RWPE1 (cell line): ENCODE results near the gene RPN1.

ENCODE experiments used
- CTCF ChIA-PET: fragments of 350-600 bp; sonication (Branson Sonifier 250); formaldehyde crosslinking; extraction: SDS; loops from one replicate; lab custom pipeline; 2021; lab: Yijun Ruan, JAX
- POLR2A ChIA-PET: fragments of 400-600 bp; formaldehyde crosslinking; extraction: SDS; loops from one replicate; lab custom pipeline; 2020; ENCODE audit warnings: antibody characterized with exemption; ENCODE audit not compliant: low non-redundant PET; lab: Yijun Ruan, JAX
- DNase-seq: peaks from one replicate; pipeline ENCODE4 v3.0.0; 2012; ENCODE audit warnings: low spot score
- H3K27ac ChIP-seq: fragments of 450-650 bp; 2 replicates; pipeline ENCODE4 v1.5.1; 2017
- CTCF ChIP-seq: fragments of 450-650 bp; conservative IDR thresholded peaks from 2 replicates; pipeline ENCODE4 v1.5.1; 2017; ENCODE audit warnings: low read depth, mild to moderate bottlenecking

RPN1 gene

GRCh38 chr3:128577711-128578110 is 72.9 kb downstream of the RPN1 start:
- no peak for TF ChIP-seq CTCF
- no peak for DNase-seq
- H3K27ac ChIP-seq, result no peak overlapping the region
- CTCF ChIA-PET, result no interaction called here
- POLR2A ChIA-PET, result no interaction called here

- ChIA-PET POLR2A (no interaction called here), CTCF (interaction anchor here (1.8 kb wide), 1 partner anchor 8 kb away, joined by 5 read pairs; no protein-coding TSS in a partner anchor)
- TF ChIP-seq CTCF, result no peak
- no peak overlapping the region for H3K27ac ChIP-seq
- no peak for DNase-seq
These were observed 74.3 kb downstream of the RPN1 start for GRCh38 chr3:128576290-128576689.

DNA sequence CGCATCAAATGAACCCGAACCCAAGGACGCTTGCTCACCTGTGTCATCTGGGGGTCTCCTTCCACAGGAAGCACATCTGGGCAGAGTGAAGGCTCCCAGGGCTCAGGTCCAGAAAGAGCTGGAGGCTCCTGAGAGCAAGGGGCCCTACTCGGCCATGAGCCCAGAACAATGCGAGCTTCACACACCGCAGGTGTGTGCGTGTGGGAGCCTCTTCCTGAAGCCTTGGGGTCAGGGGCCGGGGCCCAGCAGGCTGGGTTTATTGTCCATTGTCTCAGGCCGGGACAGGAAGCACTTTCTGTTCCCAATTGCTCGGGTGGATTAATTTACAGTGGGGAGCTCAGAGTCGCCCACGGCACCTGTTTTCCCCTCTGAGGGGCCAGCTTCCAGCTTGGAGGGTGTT is 74.8 kb downstream of the RPN1 start:
- DNase-seq, result no peak
- TF ChIP-seq CTCF, result no peak
- no peak overlapping the region for H3K27ac ChIP-seq
- ChIA-PET POLR2A (no interaction called here), CTCF (interaction anchor here (1.8 kb wide), 1 partner anchor 8 kb away, joined by 5 read pairs; no protein-coding TSS in a partner anchor)

- H3K27ac ChIP-seq, result no peak overlapping the region
- ChIA-PET POLR2A (no interaction called here), CTCF (interaction anchor here (0.7 to 1.3 kb wide), 4 partner anchors 8 to 35 kb away, joined by 3 to 4 read pairs (median 4); no protein-coding TSS in a partner anchor)
- TF ChIP-seq CTCF, result no peak
- DNase-seq, result no peak
These were observed 76.9 kb downstream of the RPN1 start for GRCh38 chr3:128573707-128574162.

DNA sequence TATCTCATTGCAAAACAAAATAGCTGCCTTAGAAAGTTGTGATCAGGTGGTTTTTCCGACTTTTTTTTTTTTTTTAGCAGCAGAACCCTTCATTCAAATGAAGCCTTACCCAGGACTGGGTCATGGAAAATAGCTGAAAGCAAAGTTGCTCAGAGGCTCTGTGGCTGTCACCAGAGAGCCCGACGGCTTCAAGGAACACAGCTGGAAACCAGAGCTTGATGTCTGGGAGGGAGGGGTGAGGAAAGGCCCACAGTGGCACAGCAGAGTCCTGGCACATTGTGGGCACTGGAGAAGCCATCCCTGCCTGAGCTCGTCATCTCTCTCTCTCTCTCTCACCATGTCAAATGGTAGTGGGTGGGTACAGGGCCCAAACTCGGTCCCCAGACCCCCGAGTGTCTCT is 77.5 kb downstream of the RPN1 start:
- DNase-seq, result no peak
- ChIA-PET CTCF (interaction anchor here (0.6 to 1.3 kb wide), 6 partner anchors 12 to 185 kb away, joined by 3 to 4 read pairs (median 3); no protein-coding TSS in a partner anchor), POLR2A (no interaction called here)
- no peak for TF ChIP-seq CTCF
- H3K27ac ChIP-seq, result no peak overlapping the region

GRCh38 chr3:128572644-128573105 is 77.9 kb downstream of the RPN1 start:
- TF ChIP-seq CTCF, result no peak; the same call in 1 of the 2 replicates
- ChIA-PET POLR2A (no interaction called here), CTCF (interaction anchor here (0.6 to 1.0 kb wide), 6 partner anchors 19 to 378 kb away, joined by 3 to 4 read pairs (median 3); no protein-coding TSS in a partner anchor)
- DNase-seq, result no peak
- H3K27ac ChIP-seq, result no peak overlapping the region
